Left ventricle myocardium inferior (tissue), 1 donor: ENCODE results near the gene JAKMIP2. TPM values are rescaled to one million over a fixed set of nuclear protein-coding genes. Genes with fewer than 3 reads are reported as not detected.

ENCODE experiments used
- DNase-seq: peaks from one replicate; pipeline ENCODE4 v3.0.0-alpha.2; 2020
- H3K27ac ChIP-seq: fragments of 200-600 bp; replicated peaks from 2 replicates; pipeline ENCODE4 v1.8.0; 2021
- H3K27me3 ChIP-seq: fragments of 200-600 bp; 2 replicates; pipeline ENCODE4 v1.8.0; 2021; ENCODE audit warnings: low read depth
- H3K36me3 ChIP-seq: fragments of 200-600 bp; 2 replicates; pipeline ENCODE4 v1.8.0; 2021
- H3K4me1 ChIP-seq: fragments of 200-600 bp; 2 replicates; pipeline ENCODE4 v1.8.0; 2021
- H3K4me3 ChIP-seq: fragments of 200-600 bp; 2 replicates; pipeline ENCODE4 v1.8.0; 2021; ENCODE audit warnings: mild to moderate bottlenecking, moderate library complexity
- H3K9me3 ChIP-seq: fragments of 200-600 bp; replicated peaks from 2 replicates; pipeline ENCODE4 v1.8.0; 2021
- CTCF ChIP-seq: fragments of 200-600 bp; IDR thresholded peaks from 2 replicates; pipeline ENCODE4 v1.8.0; 2021; ENCODE audit warnings: antibody characterized with exemption, mild to moderate bottlenecking, borderline replicate concordance
- intact Hi-C: fragments of 100-400 bp; cut with micrococcal nuclease; formaldehyde crosslinking; loops from one replicate; pipeline ENCODE4 v1.11.0; 2022
- total RNA-seq: library from RNA; stranded (reverse); fragmentation: NEBNext Ultra II Directional; extraction: Animal tissue kit (Norgen Biotek cat#: 25700); gene quantifications from one replicate; pipeline ENCODE4 v1.2.1, GENCODE V29; 2021
- donor health status: DM: no; HTN: yes; CAD: no; lungs with severe emphysema.

JAKMIP2 gene
- total RNA-seq, 1 donor from 2014 or later: 0.41 TPM

- Histone ChIP-seq H3K27me3 (peaks cover 8% of the 10 kb centered on the region), H3K4me1 (no peaks in the 10 kb centered on the region), H3K27ac (no peak overlapping the region), H3K4me3 (no peak overlapping the region), H3K9me3 (peaks cover 28% of the 10 kb centered on the region), H3K36me3 (no peaks in the 10 kb centered on the region)
- intact Hi-C loops: no loop called here
- DNase-seq: no peak
- TF ChIP-seq CTCF: no peak
Observed at GRCh38 chr5:147659166-147659929, 123.2 kb downstream of the JAKMIP2 start.

GRCh38 chr5:147658293-147658932 is 124.1 kb downstream of the JAKMIP2 start:
- intact Hi-C loops: no loop called here
- H3K27me3 ChIP-seq: peaks cover 8% of the 10 kb centered on the region
- no peak for DNase-seq
- H3K9me3 ChIP-seq: peaks cover 30% of the 10 kb centered on the region
- no peak for TF ChIP-seq CTCF
- H3K36me3 ChIP-seq: no peaks in the 10 kb centered on the region
- H3K27ac ChIP-seq: no peak overlapping the region
- no peaks in the 10 kb centered on the region for H3K4me1 ChIP-seq
- no peak overlapping the region for H3K4me3 ChIP-seq

- intact Hi-C loops: no loop called here
- TF ChIP-seq CTCF: no peak
- no peak for DNase-seq
Observed at GRCh38 chr5:147648597-147648996, 133.9 kb downstream of the JAKMIP2 start.

GRCh38 chr5:147645197-147645596 is 137.3 kb downstream of the JAKMIP2 start:
- no peak for DNase-seq
- Histone ChIP-seq H3K4me3 (no peak overlapping the region), H3K9me3 (no peaks in the 10 kb centered on the region), H3K4me1 (no peaks in the 10 kb centered on the region), H3K36me3 (no peaks in the 10 kb centered on the region), H3K27ac (no peak overlapping the region), H3K27me3 (peaks cover 13% of the 10 kb centered on the region)
- no peak for TF ChIP-seq CTCF
- intact Hi-C loops: no loop called here

More at GRCh38 chr5:147648597-147648996, 133.9 kb downstream of the JAKMIP2 start:
- Histone ChIP-seq H3K4me1 (no peaks in the 10 kb centered on the region), H3K36me3 (no peaks in the 10 kb centered on the region), H3K27ac (no peak overlapping the region), H3K27me3 (peaks cover 13% of the 10 kb centered on the region), H3K4me3 (no peak overlapping the region), H3K9me3 (peaks cover 9% of the 10 kb centered on the region)

GRCh38 chr5:147644460-147644859 is 138.1 kb downstream of the JAKMIP2 start:
- Histone ChIP-seq H3K36me3 (no peaks in the 10 kb centered on the region), H3K4me3 (no peak overlapping the region), H3K9me3 (no peaks in the 10 kb centered on the region), H3K27ac (no peak overlapping the region), H3K4me1 (no peaks in the 10 kb centered on the region), H3K27me3 (peaks cover 13% of the 10 kb centered on the region)
- TF ChIP-seq CTCF: no peak
- no peak for DNase-seq
- intact Hi-C loops: no loop called here
